ENCODE results near the gene GPATCH1. TPM values are rescaled to one million over a fixed set of nuclear protein-coding genes. Genes with fewer than 3 reads are reported as not detected.

The GPATCH1 gene
- total and polyA plus RNA-seq, 2 of the 8 experiments (the other 6 are each of a cell fraction or from before 2014, with no cell fraction given), result 4.3 to 8.2 TPM

- Histone ChIP-seq H3K14ac (ENCODE audit: insufficient read length) (no peak overlapping the region), H4K8ac (ENCODE audit: extremely low read depth, insufficient read depth, low read length) (no peak overlapping the region), H3K36me3 (ENCODE audit: control insufficient read depth in 2 of 4, insufficient read depth in 4 of 4, low read length in 3 of 4) (no peaks in the 10 kb centered on the region), H4K5ac (ENCODE audit: insufficient read length, low read depth, low read length) (no peak overlapping the region), H2BK120ac (replicated peaks; ENCODE audit: low read depth, low read length) (no peak overlapping the region), H3K4ac (replicated peaks; ENCODE audit: insufficient read length, low read depth, low read length) (no peak overlapping the region), H3K23ac (ENCODE audit: insufficient read length) (no peak overlapping the region), H3K23me2 (ENCODE audit: low read depth, low read length) (no peaks in the 10 kb centered on the region), H3K4me3 (ENCODE audit: extremely low read depth in 1 of 4, insufficient read depth in 2 of 4, low read depth in 3 of 4, low read length in 4 of 4) (no peak overlapping the region), H3K4me1 (replicated peaks in 1 of 4; ENCODE audit: control insufficient read depth in 3 of 4, insufficient read depth in 4 of 4, low read length in 3 of 4) (peaks cover 0 to 5% (median 2%) of the 10 kb centered on the region in 4 experiments; a peak in 2 of 7 replicates), H3K9ac (replicated peaks in 1 of 4; ENCODE audit: extremely low read depth in 1 of 4, low read depth in 3 of 4, low read length in 3 of 4) (no peak overlapping the region), H3K27me3 (replicated peaks in 1 of 4; ENCODE audit: control insufficient read depth in 3 of 4, extremely low read depth in 1 of 4, insufficient read depth in 3 of 4, low read length in 3 of 4) (no peaks in the 10 kb centered on the region), H2BK5ac (ENCODE audit: low read depth, low read length) (no peak overlapping the region), H3K27ac (ENCODE audit: low read depth, low read length) (no peak overlapping the region), H2AK5ac (ENCODE audit: low read depth, low read length) (no peak overlapping the region), H2AFZ (ENCODE audit: low read length) (no peak overlapping the region), H3K56ac (replicated peaks; ENCODE audit: insufficient read length, low read depth, low read length) (no peak overlapping the region), H3K9me3 (ENCODE audit: insufficient read depth in 2 of 2, low read depth in 1 of 2, low read length in 1 of 2) (no peaks in the 10 kb centered on the region), H2BK20ac (ENCODE audit: low read length) (no peak overlapping the region), H2BK12ac (ENCODE audit: low read depth, low read length) (no peak overlapping the region), H4K91ac (replicated peaks; ENCODE audit: insufficient read length, low read length) (no peak overlapping the region), H3K18ac (ENCODE audit: extremely low read depth, low read length) (no peak overlapping the region), H2BK15ac (ENCODE audit: low read length) (no peak overlapping the region), H4K20me1 (replicated peaks in 1 of 2; ENCODE audit: control insufficient read depth in 1 of 2, insufficient read depth in 2 of 2, low read length in 2 of 2) (no peaks in the 10 kb centered on the region), H3K4me2 (ENCODE audit: insufficient read depth in 1 of 2, low read depth in 2 of 2, low read length in 2 of 2) (no peak overlapping the region), H3K79me1 (ENCODE audit: low read depth, low read length) (no peaks in the 10 kb centered on the region), H3K79me2 (ENCODE audit: control insufficient read depth in 1 of 2, insufficient read depth in 2 of 2, low read length in 2 of 2) (no peaks in the 10 kb centered on the region)
- DNase-seq (ENCODE audit: low read depth in 1 of 2, low spot score in 2 of 2) (no peak), FAIRE-seq (no peak)
- CTCF ChIA-PET (ENCODE audit: partially characterized antibody), result interaction anchor here (0.6 to 1.1 kb wide), 3 partner anchors 42 to 473 kb away, joined by 3 read pairs; no protein-coding TSS in a partner anchor
- POLR2A ChIA-PET (ENCODE audit: partially characterized antibody), result no interaction called here
- TF ChIP-seq RFX5 (IDR thresholded peaks at IDR 0.05; ENCODE audit: borderline replicate concordance, low read depth, low read length), result no peak
- TF ChIP-seq NANOG (IDR thresholded peaks at IDR 0.05; ENCODE audit: insufficient read depth, low read depth, low read length, poor library complexity, severe bottlenecking), result no peak
- TF ChIP-seq TAF7 (optimal IDR thresholded peaks at IDR 0.05; ENCODE audit: borderline replicate concordance, low read depth, low read length), result no peak
- no peak for TF ChIP-seq EP300 (IDR thresholded peaks at IDR 0.05; ENCODE audit: borderline replicate concordance in 1 of 2, low read depth in 2 of 2, low read length in 2 of 2)
- no peak for TF ChIP-seq SP4 (IDR thresholded peaks at IDR 0.05; ENCODE audit: low read length)
- TF ChIP-seq CHD1 (IDR thresholded peaks at IDR 0.05; ENCODE audit: low read depth, low read length), result no peak
- no peak for TF ChIP-seq POLR2AphosphoS5 (IDR thresholded peaks at IDR 0.05; ENCODE audit: low read depth, low read length)
- no peak for TF ChIP-seq USF2 (IDR thresholded peaks at IDR 0.05; ENCODE audit: low read length)
- TF ChIP-seq BRCA1 (IDR thresholded peaks at IDR 0.05; ENCODE audit: low read depth, low read length), result no peak
- no peak for TF ChIP-seq CREB1 (IDR thresholded peaks at IDR 0.05)
- no peak for TF ChIP-seq RAD21 (IDR thresholded peaks at IDR 0.05 in 1 of 2, conservative IDR thresholded peaks at IDR 0.05 in 1 of 2; ENCODE audit: low read depth in 2 of 2, low read length in 2 of 2)
- no peak for TF ChIP-seq RNF2 (IDR thresholded peaks at IDR 0.05; ENCODE audit: borderline replicate concordance, low read depth, low read length, missing control alignments, poor library complexity, severe bottlenecking)
- no peak for TF ChIP-seq TEAD4 (IDR thresholded peaks at IDR 0.05; ENCODE audit: low read depth, low read length)
- WGBS, 2 experiments (ENCODE audit: extremely low coverage in 1 of 2, insufficient coverage in 1 of 2, insufficient read length in 1 of 2, insufficient replicate concordance in 2 of 2, low coverage in 1 of 2, low lambda C conversion rate in 2 of 2, missing lambda C conversion rate in 1 of 2), result 86% methylated on average over 2 of the region's 2 CpGs; no CpG with 5 or more reads in 1 of the 2 experiments
These were observed 5.5 kb upstream of the GPATCH1 start for GRCh38 chr19:33075519-33075918.
